Stimulated activated CD8-positive, alpha-beta memory T cell treated with anti-CD3 and anti-CD28 coated beads, Interleukin-4, amount 100 ng/mL, for 4 hours (primary cell): ENCODE data around the gene CCR8.
"Not testable (repeated sequence)": the region's sequence is repeated elsewhere in the genome, so short reads cannot be mapped to it uniquely, and the experiment has no call there.

Experiments used
- DNase-seq, 2 donors: peaks; one replicate each; pipeline ENCODE4 v3.0.0-alpha.2; 2020; ENCODE audit warnings: low read depth in 2 of 2, low spot score in 1 of 2

CCR8 gene

DNA sequence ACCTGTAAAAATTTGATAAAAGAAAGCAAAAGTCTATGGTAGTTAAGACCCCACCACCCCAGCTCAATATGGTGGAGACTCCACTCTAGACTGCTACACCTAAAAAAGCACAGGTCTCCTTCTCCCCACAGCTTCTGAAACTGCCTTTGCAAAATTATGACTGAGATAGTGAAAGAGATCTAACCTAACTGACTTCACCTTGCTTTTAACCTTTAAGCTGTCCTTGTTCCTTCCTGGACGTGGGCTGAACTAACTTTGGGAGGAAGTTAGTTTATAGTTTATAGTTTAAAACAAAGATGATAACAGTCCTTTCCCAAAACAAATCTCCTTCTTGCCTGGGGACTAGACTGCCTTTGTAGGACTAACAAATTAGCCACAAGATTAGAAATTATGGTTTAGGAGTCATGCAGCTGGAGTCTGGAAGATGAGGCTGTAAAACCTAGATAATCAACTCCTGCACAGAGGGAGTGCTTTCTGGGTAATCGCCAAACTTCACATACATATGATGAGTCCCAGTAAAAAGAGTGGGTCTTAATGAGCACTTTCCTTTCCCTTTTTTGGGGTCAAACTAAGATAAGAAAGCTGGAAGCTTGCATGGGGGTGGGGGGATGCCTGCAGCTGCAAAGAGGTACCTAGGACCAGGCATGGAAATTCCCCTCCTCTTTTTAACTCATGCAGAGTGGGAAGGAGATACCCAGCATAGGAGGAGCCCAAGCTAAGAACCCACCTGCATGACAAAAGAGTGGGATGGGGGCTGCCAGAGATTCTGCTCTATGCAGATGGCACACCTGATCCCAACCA, 17.5 kb downstream of the CCR8 start:
- no peak for DNase-seq

DNA sequence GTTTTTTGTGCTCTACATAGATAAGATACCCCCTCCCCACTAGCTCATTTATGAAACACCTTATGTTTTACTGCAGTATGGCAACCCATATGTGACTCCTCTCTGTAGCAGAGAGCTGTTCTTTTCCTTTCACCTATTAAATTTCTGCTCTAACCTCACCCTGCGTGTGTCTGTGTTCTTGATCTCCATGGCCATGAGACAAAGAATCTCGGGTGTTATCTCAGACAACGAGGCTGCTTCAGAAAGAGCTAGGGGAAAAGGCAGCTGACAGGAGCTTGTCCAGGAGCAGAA, 18.0 kb downstream of the CCR8 start:
- no peak for DNase-seq

DNA sequence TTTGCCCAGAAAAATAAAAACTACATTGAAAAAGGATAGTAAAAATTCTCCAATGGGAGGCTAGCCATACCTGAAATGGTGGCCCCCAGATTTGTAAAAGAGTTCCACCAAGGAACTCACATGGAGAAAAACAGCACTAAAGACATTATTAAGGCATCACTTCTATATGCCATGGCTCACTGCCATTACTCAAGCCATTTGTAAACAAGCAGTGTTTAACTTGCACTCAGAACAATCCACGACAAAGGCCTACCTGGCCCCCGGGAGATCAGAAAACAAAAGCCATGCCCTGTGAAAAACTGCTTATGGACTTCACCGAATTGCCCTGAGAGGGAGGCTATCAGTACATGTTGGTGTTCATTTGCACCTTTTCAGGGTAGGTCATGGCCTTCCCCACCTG, 19.6 kb downstream of the CCR8 start:
- DNase-seq: no peak

DNA sequence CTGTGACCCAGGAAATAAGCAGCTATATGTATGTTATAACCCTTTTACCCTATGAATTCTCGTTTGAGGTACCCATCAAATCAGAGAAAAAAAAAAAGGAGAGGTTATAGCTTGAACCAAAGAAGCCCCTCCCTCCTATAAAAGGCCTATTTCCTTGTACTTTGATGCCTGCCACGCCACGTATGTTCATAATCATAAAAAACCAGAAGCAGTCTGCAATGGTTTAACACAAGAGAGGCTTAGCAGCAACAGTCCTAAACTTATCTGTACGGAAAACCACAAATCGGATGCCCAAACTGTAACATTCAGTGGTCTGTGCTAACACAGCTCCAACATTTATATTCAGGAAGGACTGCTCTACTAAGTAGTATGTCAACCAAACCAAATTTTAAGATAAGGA, 21.2 kb downstream of the CCR8 start:
- DNase-seq: no peak

DNA sequence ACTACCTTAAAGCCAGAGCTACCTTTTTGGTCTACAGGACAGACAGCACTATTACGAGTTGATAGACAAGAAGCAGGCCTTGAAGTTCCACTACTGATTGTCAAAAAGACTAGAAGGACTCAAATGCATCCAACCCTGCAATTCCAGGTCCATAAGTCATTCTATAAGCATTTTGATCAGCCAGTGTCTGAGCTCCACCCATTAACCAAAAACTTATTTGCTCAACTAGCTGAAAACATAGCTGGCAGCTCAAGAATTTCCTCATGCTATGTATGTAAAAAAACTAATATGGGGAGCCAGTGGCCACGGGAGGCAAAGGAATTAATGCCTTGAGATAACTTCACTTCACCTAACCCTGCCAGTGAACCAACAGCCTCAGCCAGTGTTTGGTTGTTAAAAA, 21.6 kb downstream of the CCR8 start:
- DNase-seq: not testable (repeated sequence)

DNA sequence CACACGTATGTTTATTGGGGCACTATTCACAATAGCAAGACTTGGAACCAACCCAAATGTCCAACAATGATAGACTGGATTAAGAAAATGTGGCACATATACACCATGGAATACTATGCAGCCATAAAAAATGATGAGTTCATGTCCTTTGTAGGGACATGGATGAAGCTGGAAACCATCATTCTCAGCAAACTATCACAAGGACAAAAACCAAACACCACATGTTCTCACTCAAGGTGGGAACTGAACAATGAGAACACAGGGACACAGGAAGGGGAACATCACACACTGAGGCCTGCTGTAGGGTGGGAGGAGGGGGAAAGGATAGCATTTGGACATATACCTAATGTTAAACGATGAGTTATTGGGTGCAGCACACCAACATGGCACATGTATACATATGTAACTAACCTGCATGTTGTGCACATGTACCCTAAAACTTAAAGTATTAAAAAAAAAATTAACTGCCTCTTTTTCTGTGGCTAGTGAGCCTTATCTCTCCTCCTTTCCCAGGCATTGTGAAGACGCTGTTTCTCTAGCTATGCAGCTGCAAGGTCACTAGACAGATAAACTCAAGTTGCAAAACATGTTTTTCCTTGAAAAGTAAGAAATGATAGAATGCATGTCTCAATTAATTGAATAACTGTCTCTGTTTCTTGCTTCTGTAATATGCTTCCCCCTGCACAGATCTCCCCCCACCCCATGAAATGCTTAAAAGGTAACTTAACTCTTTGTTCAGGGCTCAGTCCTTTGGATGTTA, 23.8 kb downstream of the CCR8 start:
- DNase-seq: not testable (repeated sequence)

DNA sequence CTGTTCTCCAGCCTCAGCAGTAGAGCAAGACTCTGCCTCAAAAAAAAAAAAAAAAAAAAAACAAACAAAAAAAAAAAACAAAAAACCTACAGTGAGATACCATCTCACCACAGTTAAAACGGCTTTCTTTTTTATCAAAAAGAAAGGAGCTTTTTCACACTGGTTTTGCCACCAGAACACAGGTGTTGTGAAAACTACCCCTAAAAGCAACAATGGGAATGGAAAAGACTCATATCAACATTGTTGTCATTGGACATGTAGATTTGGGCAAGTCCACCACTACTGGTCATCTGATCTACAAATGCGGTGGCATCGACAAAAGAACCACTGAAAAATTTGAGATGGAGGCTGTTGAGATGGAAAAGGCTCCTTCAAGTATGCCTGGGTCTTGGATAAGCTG, 28.8 kb downstream of the CCR8 start:
- DNase-seq: no peak

DNA sequence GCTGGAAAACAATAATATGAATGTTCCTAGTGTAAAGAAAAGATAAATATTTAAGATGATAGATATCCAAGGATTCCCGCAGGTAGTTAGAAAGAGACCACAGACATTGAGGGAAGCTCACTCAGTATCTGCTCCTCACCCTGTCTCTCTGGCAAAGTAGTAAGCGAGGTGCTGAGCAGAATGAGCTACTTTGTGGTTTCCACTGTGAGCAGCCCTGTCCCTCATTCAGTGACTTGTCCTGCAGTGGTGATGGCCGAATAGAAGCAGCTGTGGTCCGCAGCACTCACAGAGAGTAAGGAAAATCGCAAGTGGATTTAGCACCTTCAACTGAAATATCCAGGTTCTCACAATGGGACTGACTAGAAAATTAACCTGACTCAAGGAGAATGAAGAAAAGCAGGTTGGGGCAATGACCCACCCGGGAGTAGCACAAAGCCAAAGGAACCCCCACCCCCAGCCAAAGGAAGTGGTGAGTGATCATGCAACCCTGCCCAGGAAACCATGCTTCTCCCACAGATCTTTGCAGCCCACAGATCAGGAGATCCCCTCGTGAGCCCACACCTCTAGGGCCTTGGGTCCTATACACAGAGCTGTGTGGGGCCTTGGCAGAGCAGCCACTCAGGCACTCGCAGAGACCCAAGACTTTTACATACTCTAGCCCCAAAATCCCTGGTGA, 31.9 kb downstream of the CCR8 start:
- DNase-seq: peak; percentile 24 to 31

DNA sequence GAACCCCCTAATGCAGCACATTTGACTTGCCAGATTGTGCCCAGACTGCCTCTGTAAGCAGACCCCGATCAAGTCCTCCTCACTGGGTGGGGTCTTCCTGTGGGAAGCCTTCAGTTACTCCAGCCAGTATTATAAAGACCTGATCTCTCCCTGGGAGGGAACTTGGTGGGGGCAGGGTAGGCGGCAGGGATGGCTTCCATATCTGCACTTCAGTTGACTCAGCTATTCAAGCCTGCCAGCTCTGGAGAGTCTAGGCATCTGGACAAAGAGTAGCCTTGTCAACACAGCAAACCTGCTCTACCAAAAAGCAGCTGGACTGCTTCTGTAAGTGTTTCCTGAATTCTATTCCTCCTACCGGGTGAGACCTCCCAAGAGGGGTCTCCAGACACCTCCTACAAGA, 32.7 kb downstream of the CCR8 start:
- no peak for DNase-seq

DNA sequence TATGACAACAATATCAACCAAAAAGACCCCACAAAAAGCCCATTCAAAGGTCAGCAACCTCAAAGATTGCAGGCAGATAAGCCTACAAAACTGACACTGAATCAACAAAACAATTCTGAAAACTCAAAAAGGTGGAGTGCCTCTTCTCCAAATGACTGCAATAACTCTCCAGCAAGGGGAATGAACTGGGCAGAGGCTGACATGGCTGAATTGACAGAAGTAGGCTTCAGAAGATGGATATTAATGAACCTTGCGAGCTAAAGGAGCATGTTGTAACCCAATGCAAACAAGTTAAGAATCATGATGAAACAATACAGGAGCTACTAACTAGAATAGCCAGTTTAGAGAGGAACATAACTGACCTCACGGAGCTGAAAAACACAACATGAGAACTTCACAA, 33.3 kb downstream of the CCR8 start:
- DNase-seq: no peak

DNA sequence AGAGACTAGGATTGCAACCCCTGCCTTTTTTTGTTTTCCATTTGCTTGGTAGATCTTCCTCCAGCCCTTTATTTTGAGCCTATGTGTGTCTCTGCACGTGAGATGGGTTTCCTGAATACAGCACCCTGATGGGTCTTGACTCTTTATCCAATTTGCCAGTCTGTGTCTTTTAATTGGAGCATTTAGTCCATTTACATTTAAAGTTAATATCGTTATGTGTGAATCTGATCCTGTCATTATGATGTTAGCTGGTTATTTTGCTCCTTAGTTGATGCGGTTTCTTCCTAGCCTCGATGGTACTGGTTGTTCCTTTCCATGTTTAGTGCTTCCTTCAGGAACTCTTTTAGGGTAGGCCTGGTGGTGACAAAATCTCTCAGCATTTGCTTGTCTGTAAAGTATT, 40.9 kb downstream of the CCR8 start:
- DNase-seq: not testable (repeated sequence)

DNA sequence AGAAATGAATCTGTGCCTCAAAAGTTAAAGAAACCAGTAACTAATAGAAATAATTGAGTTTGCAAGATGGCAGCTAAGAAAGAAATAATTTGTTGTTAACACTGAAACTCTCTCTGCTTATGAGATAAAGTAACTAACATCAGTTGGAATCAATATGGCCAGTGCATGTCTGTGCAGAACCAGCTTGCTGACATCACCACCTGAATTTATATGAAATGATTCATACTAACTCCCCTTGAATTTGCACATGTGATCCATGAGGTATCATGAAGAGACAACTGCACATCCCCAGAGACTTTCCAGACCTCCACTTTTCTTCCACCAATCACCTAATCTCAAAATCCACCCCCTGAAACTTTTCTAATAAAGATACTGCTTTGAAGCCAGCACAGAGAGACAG, 43.3 kb downstream of the CCR8 start:
- DNase-seq: no peak

DNA sequence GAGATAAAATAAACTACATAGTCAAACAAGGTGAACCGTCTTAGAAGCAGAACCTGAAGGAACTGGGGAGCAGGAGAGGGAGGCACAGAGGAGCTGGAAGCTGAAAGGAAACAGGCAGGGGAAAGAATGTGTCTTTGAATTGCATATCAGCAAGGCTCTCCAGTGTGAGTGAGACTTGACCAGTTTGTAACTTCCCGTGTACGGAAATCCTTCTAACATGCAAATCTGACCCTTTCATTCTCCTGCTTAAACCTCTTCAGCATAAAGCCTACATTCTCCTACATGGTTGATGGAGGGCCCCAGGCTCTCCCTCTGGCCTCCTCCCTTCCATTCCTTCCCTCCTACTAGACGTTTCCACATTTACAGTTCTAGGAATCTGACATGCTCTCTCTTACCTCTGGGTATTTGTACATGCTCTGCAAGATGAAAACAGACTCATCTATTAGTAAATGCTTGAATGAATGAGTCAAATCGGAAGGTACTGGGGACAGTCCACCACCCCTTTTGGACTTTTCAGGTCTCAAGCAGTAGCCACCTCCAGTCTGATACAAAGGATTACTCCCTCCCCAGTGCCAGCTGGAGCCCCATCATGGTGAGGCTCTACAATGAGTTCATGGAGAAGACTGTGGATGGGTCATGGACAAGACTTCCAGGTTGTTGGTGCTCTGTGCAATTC, 47.6 kb downstream of the CCR8 start:
- DNase-seq: no peak

DNA sequence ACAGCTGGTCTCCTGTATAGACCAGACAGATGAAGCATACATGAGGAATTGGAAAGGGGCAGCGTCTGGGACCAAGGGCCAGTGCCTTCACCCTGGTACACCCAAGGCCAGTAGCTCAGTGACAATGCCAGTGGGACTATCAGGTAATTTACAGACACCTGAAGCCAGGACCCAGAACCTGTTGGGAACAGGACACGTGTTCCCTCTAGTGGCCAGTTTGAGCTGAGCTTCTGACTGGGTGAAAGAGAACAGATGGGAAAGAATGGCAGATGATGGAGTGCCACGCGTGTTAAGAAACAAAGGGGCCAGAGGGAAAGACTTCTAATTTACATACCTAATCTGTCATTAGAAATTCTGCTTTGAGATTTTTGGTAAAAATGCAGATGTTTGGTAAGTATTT, 48.6 kb downstream of the CCR8 start:
- DNase-seq: peak in 1 of 2 donors; percentile 24

DNA sequence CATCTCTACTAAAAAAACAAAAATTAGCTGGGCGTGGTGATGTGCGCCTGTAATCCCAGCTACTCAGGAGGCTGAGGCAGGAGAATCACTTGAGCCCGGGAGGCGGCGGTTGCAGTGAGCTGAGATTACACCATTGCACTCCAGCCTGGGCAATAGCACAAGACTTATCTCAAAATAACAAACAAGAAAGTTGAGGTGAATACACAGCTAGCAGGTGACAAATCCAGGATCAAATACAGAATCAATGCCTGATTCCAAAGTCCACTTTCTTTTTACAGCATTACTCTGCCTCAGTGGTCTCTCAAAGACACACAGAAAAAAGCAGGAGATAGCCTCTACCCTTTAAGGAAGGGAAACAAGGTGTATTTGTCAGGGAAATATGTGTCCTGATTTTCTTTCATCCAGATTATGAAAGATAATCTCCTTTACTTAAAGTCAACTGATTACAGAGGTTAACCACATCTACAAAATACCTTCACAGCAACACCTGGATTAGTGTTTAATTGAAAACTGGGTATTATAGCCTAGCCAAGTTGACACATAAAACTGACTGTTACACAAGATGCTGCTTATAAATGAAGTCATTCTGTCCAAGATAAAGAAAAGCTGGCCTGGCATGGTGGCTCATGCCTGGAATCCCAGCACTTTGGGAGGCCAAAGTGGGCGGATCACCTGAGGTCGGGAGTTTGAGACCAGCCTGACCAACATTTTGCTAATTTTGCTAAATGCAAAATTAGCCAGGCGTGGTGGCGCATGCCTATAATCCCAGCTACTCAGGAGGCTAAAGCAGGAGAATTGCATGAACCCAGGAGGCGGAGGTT, 49.7 kb downstream of the CCR8 start:
- no peak for DNase-seq

DNA sequence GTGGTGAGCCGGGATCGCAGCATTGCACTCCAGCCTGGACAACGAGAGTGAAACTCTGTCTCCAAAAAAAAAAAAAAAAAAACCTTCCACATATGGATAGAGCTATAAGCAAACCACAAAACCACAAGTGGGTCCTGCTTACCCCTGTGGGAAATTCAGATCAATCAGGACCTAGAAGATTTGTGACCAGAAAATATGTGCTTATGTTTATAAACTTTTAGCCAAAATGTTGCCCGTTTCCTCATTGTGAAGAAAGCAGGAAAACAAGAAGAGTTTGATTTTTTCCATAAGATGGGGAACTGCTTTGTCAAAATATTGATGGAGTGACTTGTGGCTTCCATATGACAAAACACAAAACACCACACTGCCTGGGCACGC, 50.3 kb downstream of the CCR8 start:
- DNase-seq: no peak

DNA sequence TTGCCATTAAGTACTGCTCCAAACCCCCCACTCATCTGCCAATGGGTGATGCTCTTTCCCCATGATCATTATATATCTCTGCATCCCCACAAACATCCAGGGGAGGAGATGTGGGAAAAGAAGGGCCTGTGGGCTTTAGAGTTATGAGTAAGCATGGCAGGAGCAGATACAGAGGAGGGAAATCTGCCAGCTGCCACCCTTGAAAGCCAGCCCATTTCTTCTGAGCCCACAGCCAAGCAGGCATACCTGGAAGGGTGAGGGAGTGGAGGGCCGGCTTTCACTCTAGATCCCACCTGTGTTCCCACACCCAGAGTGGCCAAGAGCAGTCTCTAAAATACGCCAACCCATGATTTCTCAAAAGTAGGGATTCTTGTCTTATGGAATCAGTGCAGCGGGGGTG, 51.9 kb downstream of the CCR8 start:
- no peak for DNase-seq
